DND-41 (cell line): ENCODE data around the gene TMEM18.

Source experiments
- CTCF ChIP-seq: IDR thresholded peaks from 2 replicates; pipeline ENCODE4 v1.5.1; 2012; ENCODE audit warnings: borderline replicate concordance, low read length, moderate library complexity, mild to moderate bottlenecking; ENCODE audit not compliant: poor library complexity, severe bottlenecking; ENCODE audit errors: extremely low read depth
- EZH2 ChIP-seq: IDR thresholded peaks from 3 replicates; pipeline ENCODE4 v1.6.1; 2012; ENCODE audit warnings: borderline replicate concordance, low read depth, mild to moderate bottlenecking, moderate library complexity, low read length, inconsistent platforms; ENCODE audit not compliant: severe bottlenecking

- no peak for TF ChIP-seq CTCF
- no peak for TF ChIP-seq EZH2
Observed at GRCh38 chr2:666441-666840, 10.8 kb downstream of the TMEM18 start.
